Activated T-helper 2 cell treated with anti-CD3 and anti-CD28 coated beads, Interferon-gamma antibody, Interleukin-2, Interleukin-4, amounts not matched to agents 10 μg/mL and 5 μg/mL and 100 μg/mL, durations not matched to agents 14 hours and 24 hours and 36 hours (primary cell): ENCODE measurements around the gene NPFFR1. TPM values are rescaled to one million over a fixed set of nuclear protein-coding genes. Genes with fewer than 3 reads are reported as not detected.

ENCODE experiments used
- DNase-seq: peaks from one replicate; pipeline ENCODE4 v3.0.0; 2021; ENCODE audit warnings: low spot score
- H3K27ac Mint-ChIP-seq: one replicate; pipeline ENCODE4 v1.8.0; 2021; ENCODE audit warnings: mixed read lengths
- H3K27me3 Mint-ChIP-seq: one replicate; pipeline ENCODE4 v1.8.0; 2021; ENCODE audit warnings: low read depth, mixed read lengths
- H3K36me3 Mint-ChIP-seq: one replicate; pipeline ENCODE4 v1.8.0; 2021; ENCODE audit warnings: low read depth, mixed read lengths
- H3K4me1 Mint-ChIP-seq: one replicate; pipeline ENCODE4 v1.8.0; 2021; ENCODE audit warnings: low read depth, mixed read lengths
- H3K4me3 Mint-ChIP-seq: one replicate; pipeline ENCODE4 v1.8.0; 2021; ENCODE audit warnings: low read depth, mild to moderate bottlenecking, moderate library complexity, mixed read lengths
- H3K9me3 Mint-ChIP-seq: one replicate; pipeline ENCODE4 v1.8.0; 2021; ENCODE audit warnings: mixed read lengths
- intact Hi-C: fragments of 100-400 bp; cut with micrococcal nuclease; formaldehyde crosslinking; loops from one replicate; pipeline ENCODE4 v1.15.1; 2023
- total RNA-seq: library from RNA; stranded (reverse); gene quantifications from 2 replicates; pipeline ENCODE4 v1.2.3, GENCODE V29; 2022

The NPFFR1 gene, protein sequence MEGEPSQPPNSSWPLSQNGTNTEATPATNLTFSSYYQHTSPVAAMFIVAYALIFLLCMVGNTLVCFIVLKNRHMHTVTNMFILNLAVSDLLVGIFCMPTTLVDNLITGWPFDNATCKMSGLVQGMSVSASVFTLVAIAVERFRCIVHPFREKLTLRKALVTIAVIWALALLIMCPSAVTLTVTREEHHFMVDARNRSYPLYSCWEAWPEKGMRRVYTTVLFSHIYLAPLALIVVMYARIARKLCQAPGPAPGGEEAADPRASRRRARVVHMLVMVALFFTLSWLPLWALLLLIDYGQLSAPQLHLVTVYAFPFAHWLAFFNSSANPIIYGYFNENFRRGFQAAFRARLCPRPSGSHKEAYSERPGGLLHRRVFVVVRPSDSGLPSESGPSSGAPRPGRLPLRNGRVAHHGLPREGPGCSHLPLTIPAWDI
- total RNA-seq = not detected in 2 replicates

- intact Hi-C loops = no loop called here
- Mint-ChIP-seq H3K4me1 (no peaks in the 10 kb centered on the region), H3K27me3 (peaks cover 70% of the 10 kb centered on the region), H3K27ac (no peak within 1 kb of the TSS), H3K36me3 (no peaks in the 10 kb centered on the region), H3K4me3 (no peak within 1 kb of the TSS), H3K9me3 (no peaks in the 10 kb centered on the region)
- DNase-seq = no peak
Measured at GRCh38 chr10:70283445-70284399, at the start of gene NPFFR1. TSS of gene NPFFR1 (minus strand) at chr10:70284004. CDS start at chr10:70283676, 328 bp downstream.

DNA sequence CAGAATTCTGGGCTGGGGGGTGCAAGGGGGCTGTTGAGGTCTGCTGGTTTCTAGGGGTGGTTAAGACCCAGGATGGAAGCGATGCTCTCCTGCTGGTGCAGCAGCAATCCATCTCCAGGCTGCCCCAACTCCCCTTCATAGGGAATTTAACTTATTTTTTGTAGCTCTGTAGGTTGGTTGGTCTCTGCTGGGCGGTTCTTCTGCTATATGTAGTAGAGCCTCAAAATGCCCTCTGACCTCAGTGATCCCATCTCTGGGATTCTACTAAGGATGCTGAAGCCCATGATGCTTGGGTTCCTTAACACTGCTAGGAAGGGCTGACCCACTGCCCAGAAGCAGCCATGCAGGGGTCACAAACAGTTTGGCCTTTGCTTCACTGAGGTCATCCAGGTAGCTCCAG, 49.5 kb upstream of the NPFFR1 start:
- intact Hi-C loops = no loop called here
- Mint-ChIP-seq H3K36me3 (peaks cover 27% of the 10 kb centered on the region), H3K4me3 (no peak overlapping the region), H3K27me3 (no peaks in the 10 kb centered on the region), H3K9me3 (peaks cover 4% of the 10 kb centered on the region), H3K27ac (no peak overlapping the region), H3K4me1 (peaks cover 17% of the 10 kb centered on the region)
- no peak for DNase-seq

DNA sequence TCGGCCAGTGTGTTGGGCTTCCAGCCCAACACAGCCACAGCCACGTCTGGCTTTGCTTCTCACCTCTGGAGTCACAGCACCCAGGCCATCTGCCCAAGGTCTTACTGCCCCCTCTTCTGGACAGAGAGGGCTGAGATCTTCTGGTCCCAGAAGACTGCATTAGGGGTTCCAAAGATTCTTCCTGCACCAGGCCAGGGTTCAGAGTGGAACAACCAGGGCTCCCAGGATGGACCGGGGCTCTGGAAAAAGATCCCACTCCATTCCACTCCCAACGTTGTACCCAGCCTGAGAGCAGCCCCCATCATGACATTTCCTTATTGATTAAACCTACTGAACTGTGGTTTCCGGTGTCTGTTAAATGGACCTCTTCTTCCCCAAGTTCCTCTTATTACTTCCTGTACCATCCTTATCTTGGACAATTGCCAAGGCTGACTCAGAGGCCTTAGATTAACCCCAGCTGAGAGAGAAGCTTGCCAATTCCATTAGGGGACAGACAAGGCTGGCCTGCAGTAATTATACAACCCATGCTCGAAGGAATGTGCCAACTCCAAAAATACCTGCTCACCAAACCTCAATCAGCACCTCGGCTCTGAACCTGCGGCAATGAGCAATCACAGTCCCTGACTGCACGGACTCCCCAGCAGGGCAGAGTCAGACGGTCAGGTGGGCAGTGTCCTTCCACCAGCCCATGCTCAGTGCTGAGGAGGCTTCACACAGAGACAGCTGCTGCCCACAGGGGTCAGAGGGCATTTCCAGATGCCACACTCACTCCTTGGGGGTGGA, 47.9 kb upstream of the NPFFR1 start:
- DNase-seq = no peak

GRCh38 chr10:70331160-70331485, 47.3 kb upstream of the NPFFR1 start:
- no peak for DNase-seq
- Mint-ChIP-seq H3K4me1 (peaks cover 17% of the 10 kb centered on the region), H3K4me3 (no peak overlapping the region), H3K36me3 (peaks cover 21% of the 10 kb centered on the region), H3K27me3 (no peaks in the 10 kb centered on the region), H3K9me3 (peaks cover 4% of the 10 kb centered on the region), H3K27ac (no peak overlapping the region)
- intact Hi-C loops = no loop called here

More for the DNA sequence above, 47.9 kb upstream of the NPFFR1 start:
- Mint-ChIP-seq H3K27me3 (no peaks in the 10 kb centered on the region), H3K9me3 (peaks cover 4% of the 10 kb centered on the region), H3K4me3 (no peak overlapping the region), H3K36me3 (peaks cover 27% of the 10 kb centered on the region), H3K4me1 (peaks cover 17% of the 10 kb centered on the region), H3K27ac (no peak overlapping the region)
- intact Hi-C loops = no loop called here

DNA sequence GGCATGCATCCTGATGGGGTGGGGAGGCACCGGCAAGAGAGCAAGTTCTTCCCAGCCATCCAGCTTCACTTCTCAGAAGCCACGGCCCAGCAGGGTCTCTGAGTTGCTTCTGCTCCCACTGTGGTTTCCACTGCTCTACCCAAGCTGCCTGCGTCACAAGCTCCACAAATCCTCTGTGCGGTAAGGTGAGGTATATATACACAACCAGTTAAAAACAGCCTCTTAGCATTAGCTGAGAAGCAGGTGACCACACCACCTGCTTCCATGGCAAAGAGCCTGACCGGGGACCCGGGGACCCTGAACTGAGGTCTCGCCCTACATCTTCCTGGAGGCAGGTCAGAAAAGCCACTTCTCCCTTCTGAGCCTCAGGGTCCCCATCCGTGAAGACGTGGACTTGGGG, 46.9 kb upstream of the NPFFR1 start:
- Mint-ChIP-seq H3K27me3 (no peaks in the 10 kb centered on the region), H3K4me3 (no peak overlapping the region), H3K27ac (no peak overlapping the region), H3K36me3 (peaks cover 19% of the 10 kb centered on the region), H3K4me1 (peaks cover 17% of the 10 kb centered on the region), H3K9me3 (peaks cover 4% of the 10 kb centered on the region)
- DNase-seq = no peak
- intact Hi-C loops = no loop called here

- Mint-ChIP-seq H3K27ac (no peak overlapping the region), H3K27me3 (no peaks in the 10 kb centered on the region), H3K4me3 (no peak overlapping the region), H3K9me3 (peaks cover 4% of the 10 kb centered on the region), H3K4me1 (peaks cover 17% of the 10 kb centered on the region), H3K36me3 (peaks cover 9% of the 10 kb centered on the region)
- intact Hi-C loops = no loop called here
- DNase-seq = no peak
Measured at GRCh38 chr10:70328967-70329366, 45.2 kb upstream of the NPFFR1 start.

GRCh38 chr10:70328018-70328417, 44.2 kb upstream of the NPFFR1 start:
- no peak overlapping the region for H3K27ac Mint-ChIP-seq
- H3K36me3 Mint-ChIP-seq = peaks cover 4% of the 10 kb centered on the region
- DNase-seq = no peak
- intact Hi-C loops = no loop called here
- H3K4me1 Mint-ChIP-seq = peaks cover 24% of the 10 kb centered on the region
- H3K4me3 Mint-ChIP-seq = no peak overlapping the region
- H3K9me3 Mint-ChIP-seq = peaks cover 4% of the 10 kb centered on the region
- H3K27me3 Mint-ChIP-seq = no peaks in the 10 kb centered on the region

- Mint-ChIP-seq H3K27me3 (no peaks in the 10 kb centered on the region), H3K27ac (no peak overlapping the region), H3K4me1 (peaks cover 12% of the 10 kb centered on the region), H3K9me3 (no peaks in the 10 kb centered on the region), H3K4me3 (no peak overlapping the region), H3K36me3 (no peaks in the 10 kb centered on the region)
- DNase-seq = no peak
- intact Hi-C loops = no loop called here
Measured at GRCh38 chr10:70324951-70325781, 41.4 kb upstream of the NPFFR1 start.

DNA sequence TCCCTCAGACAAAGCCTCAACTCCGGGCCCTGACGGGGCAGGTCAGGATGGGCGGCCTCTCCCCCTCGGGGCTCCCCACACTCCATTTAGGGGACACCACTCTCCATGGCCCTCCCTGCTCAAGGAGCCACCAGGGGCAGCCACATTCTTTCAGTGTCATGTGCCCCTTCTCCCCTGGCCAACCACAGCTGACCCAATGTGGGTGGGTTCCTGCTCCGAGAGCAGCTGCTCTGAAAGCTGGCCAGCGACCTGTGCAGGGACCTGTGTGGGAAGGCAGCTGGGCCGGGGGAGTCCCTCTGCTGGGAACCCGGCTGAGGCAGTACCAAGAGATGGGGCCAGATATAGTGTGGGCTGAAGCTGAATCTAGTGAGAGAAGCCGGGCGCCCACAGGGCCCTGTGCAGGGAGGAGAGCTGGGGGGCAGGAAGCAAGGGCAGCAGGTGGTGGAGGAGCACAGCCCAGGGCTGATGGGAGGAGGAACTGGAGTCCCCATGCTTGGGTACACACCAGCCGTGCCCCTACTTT, 40.6 kb upstream of the NPFFR1 start:
- DNase-seq = no peak
- H3K4me3 Mint-ChIP-seq = no peak overlapping the region
- peaks cover 12% of the 10 kb centered on the region for H3K4me1 Mint-ChIP-seq
- no peaks in the 10 kb centered on the region for H3K27me3 Mint-ChIP-seq
- no peaks in the 10 kb centered on the region for H3K36me3 Mint-ChIP-seq
- intact Hi-C loops = no loop called here
- no peaks in the 10 kb centered on the region for H3K9me3 Mint-ChIP-seq
- H3K27ac Mint-ChIP-seq = no peak overlapping the region

DNA sequence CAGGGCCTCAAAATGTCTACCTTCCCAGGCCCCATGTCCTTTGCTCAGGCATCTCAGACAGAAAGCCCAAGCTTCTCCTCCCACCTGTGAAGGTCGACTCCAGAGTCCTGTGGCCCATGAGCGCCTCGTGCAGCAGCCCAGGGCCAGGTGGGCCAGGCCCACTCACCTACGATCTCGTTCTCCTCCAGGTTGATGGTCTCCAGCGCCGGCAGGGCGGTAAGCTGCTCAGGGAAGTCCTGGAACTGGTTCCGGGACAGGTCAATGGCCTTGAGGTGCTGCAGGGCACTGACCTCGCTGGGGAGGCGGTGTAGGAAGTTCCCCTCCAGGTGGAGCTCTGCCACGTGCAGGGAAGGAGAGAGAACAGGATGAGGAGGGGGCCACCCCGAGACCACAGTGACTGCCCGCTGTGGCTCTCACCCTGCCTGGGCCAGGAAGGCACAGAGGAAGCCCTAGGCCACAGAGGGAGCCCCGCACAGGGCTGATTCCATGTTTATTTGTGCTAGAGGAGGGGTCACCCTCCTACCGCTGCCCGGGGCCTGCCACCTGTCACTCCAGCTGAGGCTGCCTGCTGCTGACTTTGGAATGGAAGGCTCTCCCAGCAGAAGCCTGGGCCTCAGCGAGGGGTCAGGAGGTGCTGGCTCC, 40.0 kb upstream of the NPFFR1 start:
- no peak overlapping the region for H3K27ac Mint-ChIP-seq
- intact Hi-C loops = no loop called here
- H3K27me3 Mint-ChIP-seq = no peaks in the 10 kb centered on the region

GRCh38 chr10:70323138-70323696, 39.4 kb upstream of the NPFFR1 start:
- Mint-ChIP-seq H3K9me3 (no peaks in the 10 kb centered on the region), H3K4me1 (peaks cover 12% of the 10 kb centered on the region), H3K27ac (peak overlapping the region; percentile 70), H3K4me3 (no peak overlapping the region), H3K27me3 (no peaks in the 10 kb centered on the region), H3K36me3 (no peaks in the 10 kb centered on the region)
- DNase-seq = no peak
- intact Hi-C loops = no loop called here

More for the DNA sequence above, 40.0 kb upstream of the NPFFR1 start:
- H3K4me3 Mint-ChIP-seq = no peak overlapping the region
- no peak for DNase-seq
- H3K4me1 Mint-ChIP-seq = peaks cover 12% of the 10 kb centered on the region
- H3K36me3 Mint-ChIP-seq = no peaks in the 10 kb centered on the region
- no peaks in the 10 kb centered on the region for H3K9me3 Mint-ChIP-seq
